ENCODE measurements around the gene SLC26A11.
A peak's percentile ranks its signal among the peaks of the same experiment; 100 is the strongest.

GRCh38 chr17:80252871-80253270 is 32.6 kb downstream of the SLC26A11 start:
- TF ChIP-seq ZMYM4 (CRISPR knock-in tag; IDR thresholded peaks at IDR 0.05) (no peak), MNT (IDR thresholded peaks at IDR 0.05) (no peak), ZBTB33 (CRISPR knock-in tag; IDR thresholded peaks at IDR 0.05) (peak; percentile 51; the same call in 1 of the 2 replicates), PAX8 (CRISPR knock-in tag; IDR thresholded peaks at IDR 0.05; ENCODE audit: borderline replicate concordance) (no peak), ZBTB10 (CRISPR knock-in tag; IDR thresholded peaks at IDR 0.05; ENCODE audit: borderline replicate concordance) (no peak), ZFP41 (CRISPR knock-in tag; IDR thresholded peaks at IDR 0.05; ENCODE audit: borderline replicate concordance) (no peak), THAP8 (CRISPR knock-in tag; IDR thresholded peaks at IDR 0.05; ENCODE audit: borderline replicate concordance) (no peak), TBP (CRISPR knock-in tag; IDR thresholded peaks at IDR 0.05) (no peak), ZZZ3 (CRISPR knock-in tag; IDR thresholded peaks at IDR 0.05; ENCODE audit: borderline replicate concordance) (no peak), ZSCAN30 (CRISPR knock-in tag; IDR thresholded peaks at IDR 0.05) (no peak)

Data from HepG2 (cell line).